ENCODE results near the gene SENP6.

DNA sequence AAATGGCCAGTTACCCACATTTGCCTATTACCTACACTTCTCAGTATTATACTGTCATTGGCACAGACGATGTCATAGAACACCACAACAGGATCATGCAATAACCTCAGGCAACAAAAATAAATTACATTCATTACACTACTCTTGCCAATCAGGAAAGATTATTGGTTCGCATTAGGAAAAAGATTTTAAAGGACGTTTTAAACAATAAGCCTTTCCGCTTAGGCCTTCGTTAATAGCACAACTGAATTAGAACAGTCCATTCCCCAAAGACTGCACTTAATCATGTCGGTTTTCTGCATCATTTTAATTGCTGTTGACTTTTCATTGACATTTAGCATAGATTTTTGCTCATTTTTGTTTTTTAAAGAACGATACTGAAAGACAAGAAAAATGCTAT, 912 bp upstream of the SENP6 start:
- TF ChIP-seq, protein P1, sequence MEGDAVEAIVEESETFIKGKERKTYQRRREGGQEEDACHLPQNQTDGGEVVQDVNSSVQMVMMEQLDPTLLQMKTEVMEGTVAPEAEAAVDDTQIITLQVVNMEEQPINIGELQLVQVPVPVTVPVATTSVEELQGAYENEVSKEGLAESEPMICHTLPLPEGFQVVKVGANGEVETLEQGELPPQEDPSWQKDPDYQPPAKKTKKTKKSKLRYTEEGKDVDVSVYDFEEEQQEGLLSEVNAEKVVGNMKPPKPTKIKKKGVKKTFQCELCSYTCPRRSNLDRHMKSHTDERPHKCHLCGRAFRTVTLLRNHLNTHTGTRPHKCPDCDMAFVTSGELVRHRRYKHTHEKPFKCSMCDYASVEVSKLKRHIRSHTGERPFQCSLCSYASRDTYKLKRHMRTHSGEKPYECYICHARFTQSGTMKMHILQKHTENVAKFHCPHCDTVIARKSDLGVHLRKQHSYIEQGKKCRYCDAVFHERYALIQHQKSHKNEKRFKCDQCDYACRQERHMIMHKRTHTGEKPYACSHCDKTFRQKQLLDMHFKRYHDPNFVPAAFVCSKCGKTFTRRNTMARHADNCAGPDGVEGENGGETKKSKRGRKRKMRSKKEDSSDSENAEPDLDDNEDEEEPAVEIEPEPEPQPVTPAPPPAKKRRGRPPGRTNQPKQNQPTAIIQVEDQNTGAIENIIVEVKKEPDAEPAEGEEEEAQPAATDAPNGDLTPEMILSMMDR (conservative IDR thresholded peaks at IDR 0.05), result no peak
- TF ChIP-seq ZFX (IDR thresholded peaks at IDR 0.05), result no peak
